Testis (tissue), 2 donors: ENCODE results near the gene PRKAG1.

Experiments
- POLR2A ChIP-seq: fragments of 450-650 bp; IDR thresholded peaks from one replicate; pipeline ENCODE4 v1.6.1; 2017; ENCODE audit warnings: antibody characterized with exemption, mild to moderate bottlenecking, moderate library complexity
- TF ChIP-seq, protein P1 (sequence below), 3 experiments: fragments of 450-650 bp in 2 of 3; fragments of 200-600 bp in 1 of 3; sonication (generic) in 1 of 3; IDR thresholded peaks; one replicate each; pipeline ENCODE4 v1.5.1; 2016 to 2019; ENCODE audit warnings: antibody characterized with exemption in 3 of 3, mild to moderate bottlenecking in 2 of 3, moderate library complexity in 1 of 3

DNA sequence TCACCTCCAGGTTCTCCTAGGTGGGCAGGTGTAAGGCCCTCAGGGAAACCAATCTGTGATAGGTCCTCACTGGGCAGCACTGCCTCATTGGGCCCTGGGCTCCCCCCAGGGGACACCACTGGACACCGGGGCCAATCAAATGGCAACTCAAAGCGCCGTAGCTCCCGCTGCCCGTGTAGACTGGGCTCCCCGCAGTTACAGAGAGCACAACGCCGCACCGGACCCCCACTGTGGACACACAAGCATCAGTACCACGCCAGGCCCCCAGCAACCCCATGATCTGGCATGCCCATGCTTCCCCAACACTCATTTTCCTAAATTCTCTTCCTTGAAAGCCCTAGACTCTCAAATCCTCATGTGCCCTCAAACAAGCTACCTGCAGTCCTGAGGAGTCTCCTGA lies 35.9 kb upstream of the PRKAG1 start:
- TF ChIP-seq POLR2A: no peak
- TF ChIP-seq, protein P1, sequence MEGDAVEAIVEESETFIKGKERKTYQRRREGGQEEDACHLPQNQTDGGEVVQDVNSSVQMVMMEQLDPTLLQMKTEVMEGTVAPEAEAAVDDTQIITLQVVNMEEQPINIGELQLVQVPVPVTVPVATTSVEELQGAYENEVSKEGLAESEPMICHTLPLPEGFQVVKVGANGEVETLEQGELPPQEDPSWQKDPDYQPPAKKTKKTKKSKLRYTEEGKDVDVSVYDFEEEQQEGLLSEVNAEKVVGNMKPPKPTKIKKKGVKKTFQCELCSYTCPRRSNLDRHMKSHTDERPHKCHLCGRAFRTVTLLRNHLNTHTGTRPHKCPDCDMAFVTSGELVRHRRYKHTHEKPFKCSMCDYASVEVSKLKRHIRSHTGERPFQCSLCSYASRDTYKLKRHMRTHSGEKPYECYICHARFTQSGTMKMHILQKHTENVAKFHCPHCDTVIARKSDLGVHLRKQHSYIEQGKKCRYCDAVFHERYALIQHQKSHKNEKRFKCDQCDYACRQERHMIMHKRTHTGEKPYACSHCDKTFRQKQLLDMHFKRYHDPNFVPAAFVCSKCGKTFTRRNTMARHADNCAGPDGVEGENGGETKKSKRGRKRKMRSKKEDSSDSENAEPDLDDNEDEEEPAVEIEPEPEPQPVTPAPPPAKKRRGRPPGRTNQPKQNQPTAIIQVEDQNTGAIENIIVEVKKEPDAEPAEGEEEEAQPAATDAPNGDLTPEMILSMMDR (IDR thresholded peaks at IDR 0.05): no peak
